ENCODE measurements around the gene ANAPC7.

ANAPC7 gene

GRCh38 chr12:110403146-110403975, at the start of gene ANAPC7:
ANAPC7 (minus strand) TSS chr12:110403708; CDS start chr12:110403627, 81 bp downstream.
- TF ChIP-seq FOXM1 (IDR thresholded peaks at IDR 0.05; ENCODE audit: borderline replicate concordance, low read depth) (no peak), EP300 (IDR thresholded peaks at IDR 0.05; ENCODE audit: borderline replicate concordance) (no peak), CREB1 (IDR thresholded peaks at IDR 0.05; ENCODE audit: low read depth) (no peak), EGR1 (IDR thresholded peaks at IDR 0.05) (peak; percentile 24; the same call in 1 of the 2 replicates), YY1 (IDR thresholded peaks at IDR 0.05; ENCODE audit: low read depth) (peak; percentile 92), TCF12 (IDR thresholded peaks at IDR 0.05; ENCODE audit: low read depth) (peak; percentile 25; the same call in 1 of the 2 replicates), TEAD4 (IDR thresholded peaks at IDR 0.05) (no peak), REST (IDR thresholded peaks at IDR 0.05; ENCODE audit: low read depth) (no peak), CEBPB (IDR thresholded peaks at IDR 0.05) (no peak), TAF1 (IDR thresholded peaks at IDR 0.05; ENCODE audit: low read depth) (peak; percentile 75), ZBTB7A (IDR thresholded peaks at IDR 0.05; ENCODE audit: low read depth) (no peak), MAX (IDR thresholded peaks at IDR 0.05) (peak; percentile 98), USF1 (IDR thresholded peaks at IDR 0.05) (peak; percentile 66)

- TF ChIP-seq ZBTB7A (IDR thresholded peaks at IDR 0.05; ENCODE audit: low read depth) (no peak), CREB1 (IDR thresholded peaks at IDR 0.05; ENCODE audit: low read depth) (no peak), TAF1 (IDR thresholded peaks at IDR 0.05; ENCODE audit: low read depth) (no peak), TCF12 (IDR thresholded peaks at IDR 0.05; ENCODE audit: low read depth) (no peak)
These were observed 47.8 kb upstream of the ANAPC7 start for GRCh38 chr12:110451263-110451662.

- TF ChIP-seq NFIC (IDR thresholded peaks at IDR 0.05) = peak; percentile 69
- TF ChIP-seq CREB1 (IDR thresholded peaks at IDR 0.05; ENCODE audit: low read depth) = no peak
- TF ChIP-seq REST (IDR thresholded peaks at IDR 0.05; ENCODE audit: low read depth) = no peak
- TF ChIP-seq ZBTB7A (IDR thresholded peaks at IDR 0.05; ENCODE audit: low read depth) = peak; percentile 82; the same call in 1 of the 2 replicates
- peak; percentile 62 for TF ChIP-seq TAF1 (IDR thresholded peaks at IDR 0.05; ENCODE audit: low read depth)
- TF ChIP-seq EGR1 (IDR thresholded peaks at IDR 0.05) = peak; percentile 16
- no peak for TF ChIP-seq USF1 (IDR thresholded peaks at IDR 0.05)
- no peak; the same call in 1 of the 2 replicates for TF ChIP-seq EP300 (IDR thresholded peaks at IDR 0.05; ENCODE audit: borderline replicate concordance)
- TF ChIP-seq MAX (IDR thresholded peaks at IDR 0.05) = peak; percentile 68
- TF ChIP-seq TEAD4 (IDR thresholded peaks at IDR 0.05) = no peak; the same call in 1 of the 2 replicates
- TF ChIP-seq YY1 (IDR thresholded peaks at IDR 0.05; ENCODE audit: low read depth) = no peak
- TF ChIP-seq TCF12 (IDR thresholded peaks at IDR 0.05; ENCODE audit: low read depth) = no peak
- no peak for TF ChIP-seq FOXM1 (IDR thresholded peaks at IDR 0.05; ENCODE audit: borderline replicate concordance, low read depth)
- TF ChIP-seq RAD21 (IDR thresholded peaks at IDR 0.05; ENCODE audit: low read depth) = peak; percentile 85
- no peak for TF ChIP-seq CEBPB (IDR thresholded peaks at IDR 0.05)
These were observed 46.4 kb upstream of the ANAPC7 start, which contains the start of gene ARPC3 for GRCh38 chr12:110449799-110450497. ARPC3 (minus strand) TSS chr12:110450337; CDS start chr12:110450260, 77 bp downstream.

GRCh38 chr12:110444455-110444854, 40.9 kb upstream of the ANAPC7 start:
- no peak for TF ChIP-seq TAF1 (IDR thresholded peaks at IDR 0.05; ENCODE audit: low read depth)
- no peak for TF ChIP-seq ZBTB7A (IDR thresholded peaks at IDR 0.05; ENCODE audit: low read depth)
- no peak for TF ChIP-seq RAD21 (IDR thresholded peaks at IDR 0.05; ENCODE audit: low read depth)
- TF ChIP-seq USF1 (IDR thresholded peaks at IDR 0.05) = no peak
- no peak for TF ChIP-seq CREB1 (IDR thresholded peaks at IDR 0.05; ENCODE audit: low read depth)
- TF ChIP-seq TCF12 (IDR thresholded peaks at IDR 0.05; ENCODE audit: low read depth) = no peak
- no peak for TF ChIP-seq YY1 (IDR thresholded peaks at IDR 0.05; ENCODE audit: low read depth)
- no peak for TF ChIP-seq MAX (IDR thresholded peaks at IDR 0.05)
- TF ChIP-seq EGR1 (IDR thresholded peaks at IDR 0.05) = no peak
- TF ChIP-seq NFIC (IDR thresholded peaks at IDR 0.05) = no peak
- TF ChIP-seq CEBPB (IDR thresholded peaks at IDR 0.05) = no peak
- no peak for TF ChIP-seq EP300 (IDR thresholded peaks at IDR 0.05; ENCODE audit: borderline replicate concordance)
- no peak for TF ChIP-seq REST (IDR thresholded peaks at IDR 0.05; ENCODE audit: low read depth)
- TF ChIP-seq TEAD4 (IDR thresholded peaks at IDR 0.05) = no peak
- TF ChIP-seq FOXM1 (IDR thresholded peaks at IDR 0.05; ENCODE audit: borderline replicate concordance, low read depth) = no peak
